A549 (cell line): ENCODE measurements around the gene TMC6. TPM values are rescaled to one million over a fixed set of nuclear protein-coding genes. Genes with fewer than 3 reads are reported as not detected.

Experiments
- ATAC-seq, 2 experiments: fragments of 200-7000 bp in 1 of 2; fragments of >200 bp in 1 of 2; cut with Nextera tagmentation in 1 of 2; cut with Tn5 transposase in 1 of 2; 3 replicates each; pipeline versions ENCODE4 v1.8.0 to v1.9.1; 2018 to 2020; ENCODE audit warnings: mild to moderate bottlenecking in 1 of 2, moderate library complexity in 1 of 2
- CTCF ChIA-PET: fragments of 300-600 bp; sonication (Branson Sonifier 250); formaldehyde crosslinking; extraction: SDS; loops from one replicate; lab custom pipeline; 2021; ENCODE audit warnings: antibody characterized with exemption, inconsistent platforms; lab: Yijun Ruan, JAX
- POLR2A ChIA-PET: fragments of 350-600 bp; formaldehyde crosslinking; extraction: SDS; loops from one replicate; lab custom pipeline; 2021; ENCODE audit warnings: antibody characterized with exemption, inconsistent platforms; lab: Yijun Ruan, JAX
- DNase-seq, 2 experiments: peaks; one replicate each; pipeline versions ENCODE4 v3.0.0 to v3.0.0-alpha.2; 2011 to 2016; ENCODE audit warnings: low read depth in 1 of 2, low spot score in 1 of 2
- FAIRE-seq: peaks from 2 replicates; lab custom pipeline; 2011; peaks lifted over from hg19 to GRCh38; lab: Jason Lieb, UNC
- H3K27ac ChIP-seq, 2 experiments: fragments of >200 bp; sonication (Bioruptor Twin); formaldehyde crosslinking; 3 replicates each; pipeline ENCODE4 v1.5.1; 2016 to 2017
- H3K4me1 ChIP-seq: fragments of >200 bp; sonication (Bioruptor Twin); formaldehyde crosslinking; 3 replicates; pipeline ENCODE4 v1.6.1; 2016
- H3K4me2 ChIP-seq: fragments of >200 bp; sonication (Bioruptor Twin); formaldehyde crosslinking; 3 replicates; pipeline ENCODE4 v1.6.1; 2016
- H3K4me3 ChIP-seq: fragments of >200 bp; sonication (Bioruptor Twin); formaldehyde crosslinking; 3 replicates; pipeline ENCODE4 v1.5.1; 2016
- H3K9me3 ChIP-seq: fragments of >200 bp; sonication (Bioruptor Twin); formaldehyde crosslinking; 3 replicates; pipeline ENCODE4 v1.6.1; 2016
- CEBPB ChIP-seq, 2 experiments: fragments of >200 bp in 1 of 2; sonication (Bioruptor Twin) in 1 of 2; formaldehyde crosslinking in 1 of 2; IDR thresholded peaks; 2 replicates each; pipeline ENCODE4 v1.6.1; 2012 to 2016
- CHD4 ChIP-seq: fragments of 200-600 bp; sonication (generic); IDR thresholded peaks from 2 replicates; pipeline ENCODE4 v1.6.1; 2016; ENCODE audit warnings: antibody characterized with exemption, mild to moderate bottlenecking, borderline replicate concordance
- EHF ChIP-seq: fragments of 250-450 bp; sonication (Bioruptor Pico); IDR thresholded peaks from 2 replicates; pipeline ENCODE4 v1.5.0; 2020; ENCODE audit warnings: mild to moderate bottlenecking
- EHMT2 ChIP-seq: fragments of 200-600 bp; sonication (generic); IDR thresholded peaks from 2 replicates; pipeline ENCODE4 v1.6.1; 2016; ENCODE audit warnings: antibody characterized with exemption, low read depth, mild to moderate bottlenecking, moderate library complexity
- GATA3 ChIP-seq: IDR thresholded peaks from 2 replicates; pipeline ENCODE4 v1.6.1; 2012; ENCODE audit warnings: borderline replicate concordance
- HDAC2 ChIP-seq: fragments of 200-600 bp; sonication (generic); IDR thresholded peaks from 2 replicates; pipeline ENCODE4 v1.6.1; 2016
- KDM1A ChIP-seq: fragments of 200-600 bp; sonication (generic); IDR thresholded peaks from 2 replicates; pipeline ENCODE4 v1.6.1; 2016; ENCODE audit warnings: low read depth, mild to moderate bottlenecking
- KDM5A ChIP-seq: fragments of 200-600 bp; sonication (generic); IDR thresholded peaks from 2 replicates; pipeline ENCODE4 v1.6.1; 2016; ENCODE audit warnings: antibody characterized with exemption, mild to moderate bottlenecking
- MAFK ChIP-seq: fragments of 450-650 bp; IDR thresholded peaks from 2 replicates; pipeline ENCODE4 v1.6.1; 2014; ENCODE audit not compliant: partially characterized antibody
- MAZ ChIP-seq: fragments of 150-350 bp; IDR thresholded peaks from 2 replicates; pipeline ENCODE4 v1.6.1; 2014; ENCODE audit warnings: antibody characterized with exemption, low read depth, low read length, borderline replicate concordance
- MYC ChIP-seq: IDR thresholded peaks from 2 replicates; pipeline ENCODE4 v1.6.1; 2012; ENCODE audit warnings: mild to moderate bottlenecking, inconsistent platforms, low read length, improper control_type of control experiment, borderline replicate concordance
- PHF8 ChIP-seq: fragments of 200-600 bp; sonication (generic); IDR thresholded peaks from 2 replicates; pipeline ENCODE4 v1.6.1; 2016; ENCODE audit warnings: low read depth, mild to moderate bottlenecking, antibody characterized with exemption, moderate library complexity, borderline replicate concordance
- RARB ChIP-seq: fragments of 250-450 bp; sonication (Bioruptor Pico); IDR thresholded peaks from 2 replicates; pipeline ENCODE4 v1.8.0; 2021; ENCODE audit warnings: mild to moderate bottlenecking, moderate library complexity
- RFX5 ChIP-seq: fragments of 450-650 bp; IDR thresholded peaks from 2 replicates; pipeline ENCODE4 v1.7.1; 2014; ENCODE audit warnings: antibody characterized with exemption, mild to moderate bottlenecking, moderate library complexity
- RNF2 ChIP-seq: fragments of 200-600 bp; sonication (generic); IDR thresholded peaks from 2 replicates; pipeline ENCODE4 v1.6.1; 2016; ENCODE audit warnings: low read depth, mild to moderate bottlenecking, antibody characterized with exemption, moderate library complexity, borderline replicate concordance
- SMC3 ChIP-seq: fragments of >200 bp; sonication (Bioruptor Twin); formaldehyde crosslinking; IDR thresholded peaks from 3 replicates; pipeline ENCODE4 v1.6.1; 2018; ENCODE audit warnings: inconsistent platforms
- SREBF2 ChIP-seq: fragments of 450-650 bp; IDR thresholded peaks from 2 replicates; pipeline ENCODE4 v1.6.1; 2014; ENCODE audit warnings: mild to moderate bottlenecking, moderate library complexity
- TP53 ChIP-seq: fragments of 250-450 bp; sonication (Bioruptor Pico); IDR thresholded peaks from 2 replicates; pipeline ENCODE4 v1.5.0; 2021; ENCODE audit warnings: mild to moderate bottlenecking, moderate library complexity
- USF2 ChIP-seq: fragments of 450-650 bp; IDR thresholded peaks from 2 replicates; pipeline ENCODE4 v1.6.1; 2014; ENCODE audit warnings: antibody characterized with exemption
- ZNF302 ChIP-seq: fragments of 250-450 bp; sonication (Bioruptor Pico); IDR thresholded peaks from 2 replicates; pipeline ENCODE4 v1.9.0; 2021; ENCODE audit warnings: inconsistent platforms, mild to moderate bottlenecking, moderate library complexity
- ZSCAN20 ChIP-seq: fragments of 250-450 bp; sonication (Bioruptor Pico); IDR thresholded peaks from 2 replicates; pipeline ENCODE4 v1.8.0; 2022; ENCODE audit warnings: mild to moderate bottlenecking, moderate library complexity
- WGBS: methylation state at CpG from one replicate; pipeline ENCODE4 v1.1.6; 2017; ENCODE audit errors: missing lambda C conversion rate; 5-methylcytosine and 5-hydroxymethylcytosine counted together
- polyA plus RNA-seq, 4 experiments: library from polyadenylated mRNA; depleted of rRNA in 3 of 4; stranded (reverse); fragments of >200 nt; fragmentation: RNase III in 1 of 4; extraction: RNeasy Plus Mini Kit Qiagen cat#74134 plus additional on column Dnase treatment in 1 of 4; gene quantifications; 2 replicates in 3 of 4; 3 replicates in 1 of 4; pipeline ENCODE4 v1.2.3, GENCODE V29; 2011 to 2017
- TF ChIP-seq, protein P1 (sequence below): fragments of >200 bp; sonication (Bioruptor Twin); formaldehyde crosslinking; IDR thresholded peaks from 2 replicates; pipeline ENCODE4 v1.6.1; 2016
- TF ChIP-seq, protein P2 (sequence below): fragments of 250-450 bp; sonication (Bioruptor Pico); IDR thresholded peaks from 2 replicates; pipeline ENCODE4 v1.5.0; 2021; ENCODE audit warnings: mild to moderate bottlenecking, moderate library complexity, borderline replicate concordance

Gene TMC6
- polyA plus RNA-seq, 2 of the 4 experiments (the other 2 are of a cell fraction) = 4.7 to 9.4 TPM

DNA sequence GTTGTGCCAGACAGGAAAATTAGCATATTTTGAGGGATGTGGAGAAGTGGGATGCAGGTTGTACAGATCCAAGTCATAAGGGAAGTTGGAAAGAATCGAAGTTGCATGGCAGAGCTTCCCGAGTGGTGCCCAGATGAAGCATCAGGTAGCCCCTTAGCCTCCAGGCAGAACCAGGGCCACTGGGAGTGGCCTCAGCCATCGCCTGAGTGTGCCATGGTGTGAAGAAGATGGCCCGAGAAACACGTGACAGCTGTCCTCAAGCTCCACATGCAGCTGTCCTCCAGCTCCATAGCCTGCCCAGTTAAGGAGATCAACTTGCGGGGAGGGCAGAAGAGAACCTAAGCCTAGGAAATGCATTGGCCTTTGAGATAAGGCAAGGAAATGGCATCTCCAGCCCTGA is 33.5 kb downstream of the TMC6 start:
- 82% methylated on average over 6 of the region's 6 CpGs for WGBS
- ATAC-seq = no peak

GRCh38 chr17:78092794-78093324 is 35.7 kb downstream of the TMC6 start:
- ChIA-PET POLR2A (no interaction called here), CTCF (interaction anchor here (0.6 to 12.3 kb wide), 9 partner anchors 9 to 1251 kb away, joined by 3 to 99 read pairs (median 4); no protein-coding TSS in a partner anchor)
- H3K4me3 ChIP-seq = no peak overlapping the region
- no peaks in the 10 kb centered on the region for H3K9me3 ChIP-seq
- WGBS = 66% methylated on average over 6 of the region's 6 CpGs
- no peak overlapping the region for H3K27ac ChIP-seq
- FAIRE-seq = no peak
- H3K4me2 ChIP-seq = no peak overlapping the region
- no peaks in the 10 kb centered on the region for H3K4me1 ChIP-seq
- TF ChIP-seq EHF (no peak), MAZ (no peak), KDM5A (no peak), TP53 (CRISPR knock-in tag) (no peak), HDAC2 (no peak), GATA3 (no peak), MYC (no peak), CHD4 (no peak), MAFK (no peak), CEBPB (IDR thresholded peaks at IDR 0.05) (no peak)
- TF ChIP-seq, protein P1, sequence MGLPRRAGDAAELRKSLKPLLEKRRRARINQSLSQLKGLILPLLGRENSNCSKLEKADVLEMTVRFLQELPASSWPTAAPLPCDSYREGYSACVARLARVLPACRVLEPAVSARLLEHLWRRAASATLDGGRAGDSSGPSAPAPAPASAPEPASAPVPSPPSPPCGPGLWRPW = no peak
- DNase-seq = no peak
- no peak for ATAC-seq

More for the DNA sequence above, 33.5 kb downstream of the TMC6 start:
- ChIA-PET CTCF (interaction anchor here (0.7 to 12.3 kb wide), 10 partner anchors 8 to 156 kb away, joined by 3 to 99 read pairs (median 6); no protein-coding TSS in a partner anchor), POLR2A (no interaction called here)
- Histone ChIP-seq H3K4me3 (no peak overlapping the region), H3K4me2 (no peak overlapping the region), H3K4me1 (no peaks in the 10 kb centered on the region), H3K9me3 (no peaks in the 10 kb centered on the region), H3K27ac (no peak overlapping the region)
- TF ChIP-seq, protein P2, sequence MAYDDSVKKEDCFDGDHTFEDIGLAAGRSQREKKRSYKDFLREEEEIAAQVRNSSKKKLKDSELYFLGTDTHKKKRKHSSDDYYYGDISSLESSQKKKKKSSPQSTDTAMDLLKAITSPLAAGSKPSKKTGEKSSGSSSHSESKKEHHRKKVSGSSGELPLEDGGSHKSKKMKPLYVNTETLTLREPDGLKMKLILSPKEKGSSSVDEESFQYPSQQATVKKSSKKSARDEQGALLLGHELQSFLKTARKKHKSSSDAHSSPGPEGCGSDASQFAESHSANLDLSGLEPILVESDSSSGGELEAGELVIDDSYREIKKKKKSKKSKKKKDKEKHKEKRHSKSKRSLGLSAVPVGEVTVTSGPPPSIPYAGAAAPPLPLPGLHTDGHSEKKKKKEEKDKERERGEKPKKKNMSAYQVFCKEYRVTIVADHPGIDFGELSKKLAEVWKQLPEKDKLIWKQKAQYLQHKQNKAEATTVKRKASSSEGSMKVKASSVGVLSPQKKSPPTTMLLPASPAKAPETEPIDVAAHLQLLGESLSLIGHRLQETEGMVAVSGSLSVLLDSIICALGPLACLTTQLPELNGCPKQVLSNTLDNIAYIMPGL (CRISPR knock-in tag) = no peak
- TF ChIP-seq MYC (no peak), ZNF302 (no peak), RNF2 (no peak), EHMT2 (no peak), ZSCAN20 (CRISPR knock-in tag) (no peak), RFX5 (no peak), MAZ (no peak), USF2 (no peak), KDM1A (no peak), PHF8 (no peak), RARB (CRISPR knock-in tag) (no peak), SMC3 (no peak), SREBF2 (no peak)
- DNase-seq (no peak), FAIRE-seq (no peak)
